Activated T-cell treated with anti-CD3 and anti-CD28 coated beads, Interleukin-2, amount 50 U/mL, for 24 hours (primary cell): Measurements from ENCODE around the gene OSBPL6.

Experiments used
- DNase-seq: peaks from one replicate; pipeline ENCODE4 v3.0.0-alpha.2; 2020
- H3K27ac Mint-ChIP-seq: 2 replicates; pipeline ENCODE4 v1.8.0; 2020; ENCODE audit warnings: mild to moderate bottlenecking, mixed read lengths
- H3K27me3 Mint-ChIP-seq: 2 replicates; pipeline ENCODE4 v1.8.0; 2020; ENCODE audit warnings: mixed read lengths
- H3K36me3 Mint-ChIP-seq: 2 replicates; pipeline ENCODE4 v1.8.0; 2020; ENCODE audit warnings: low read depth, mixed read lengths
- H3K4me1 Mint-ChIP-seq: 2 replicates; pipeline ENCODE4 v1.8.0; 2020; ENCODE audit warnings: low read depth, mixed read lengths
- H3K4me3 Mint-ChIP-seq: 2 replicates; pipeline ENCODE4 v1.8.0; 2020; ENCODE audit warnings: mild to moderate bottlenecking, moderate library complexity, mixed read lengths
- H3K9me3 Mint-ChIP-seq: 2 replicates; pipeline ENCODE4 v1.8.0; 2020; ENCODE audit warnings: mixed read lengths

The OSBPL6 gene

GRCh38 chr2:178211460-178211859, 17.1 kb downstream of the OSBPL6 start:
- Mint-ChIP-seq H3K27ac (no peak overlapping the region), H3K27me3 (peaks cover 40% of the 10 kb centered on the region), H3K36me3 (no peaks in the 10 kb centered on the region), H3K4me1 (no peaks in the 10 kb centered on the region), H3K9me3 (no peaks in the 10 kb centered on the region), H3K4me3 (no peak overlapping the region)
- DNase-seq, result no peak

GRCh38 chr2:178211943-178212342, 17.6 kb downstream of the OSBPL6 start:
- Mint-ChIP-seq H3K9me3 (no peaks in the 10 kb centered on the region), H3K27me3 (peaks cover 42% of the 10 kb centered on the region), H3K4me1 (no peaks in the 10 kb centered on the region), H3K27ac (no peak overlapping the region), H3K36me3 (no peaks in the 10 kb centered on the region), H3K4me3 (no peak overlapping the region)
- DNase-seq, result no peak

DNA sequence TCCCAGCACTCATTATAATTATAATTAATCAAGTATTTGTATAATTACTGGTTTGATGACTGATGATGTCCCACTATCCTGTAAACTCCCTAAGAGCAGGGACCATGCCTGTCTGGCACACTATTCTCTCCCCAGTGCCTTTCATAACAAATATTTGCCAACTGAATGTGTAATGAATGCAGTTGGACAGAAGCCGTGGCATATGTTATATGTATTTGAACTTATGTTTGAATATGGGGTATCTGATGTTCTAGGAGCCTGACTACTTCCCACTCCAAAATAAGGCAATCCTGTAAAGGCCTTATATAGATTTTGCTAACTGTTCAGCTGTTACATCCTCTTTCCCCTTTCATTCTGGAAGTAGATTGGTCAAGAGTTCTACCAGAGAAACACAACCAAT, 19.7 kb downstream of the OSBPL6 start:
- no peak for DNase-seq
- Mint-ChIP-seq H3K4me3 (no peak overlapping the region), H3K36me3 (no peaks in the 10 kb centered on the region), H3K9me3 (no peaks in the 10 kb centered on the region), H3K27ac (no peak overlapping the region), H3K4me1 (no peaks in the 10 kb centered on the region), H3K27me3 (peaks cover 37% of the 10 kb centered on the region)

- H3K4me1 Mint-ChIP-seq, result no peaks in the 10 kb centered on the region
- no peak for DNase-seq
- H3K27ac Mint-ChIP-seq, result no peak overlapping the region
- no peak overlapping the region for H3K4me3 Mint-ChIP-seq
- H3K36me3 Mint-ChIP-seq, result no peaks in the 10 kb centered on the region
- no peaks in the 10 kb centered on the region for H3K9me3 Mint-ChIP-seq
- H3K27me3 Mint-ChIP-seq, result peaks cover 39% of the 10 kb centered on the region
These were observed 24.9 kb downstream of the OSBPL6 start for GRCh38 chr2:178219247-178219646.

- H3K27ac Mint-ChIP-seq, result no peak overlapping the region
- H3K27me3 Mint-ChIP-seq, result peaks cover 45% of the 10 kb centered on the region
- H3K9me3 Mint-ChIP-seq, result no peaks in the 10 kb centered on the region
- no peak for DNase-seq
- H3K4me1 Mint-ChIP-seq, result no peaks in the 10 kb centered on the region
- H3K4me3 Mint-ChIP-seq, result no peak overlapping the region
- no peaks in the 10 kb centered on the region for H3K36me3 Mint-ChIP-seq
These were observed 26.5 kb downstream of the OSBPL6 start for GRCh38 chr2:178220814-178221213.

DNA sequence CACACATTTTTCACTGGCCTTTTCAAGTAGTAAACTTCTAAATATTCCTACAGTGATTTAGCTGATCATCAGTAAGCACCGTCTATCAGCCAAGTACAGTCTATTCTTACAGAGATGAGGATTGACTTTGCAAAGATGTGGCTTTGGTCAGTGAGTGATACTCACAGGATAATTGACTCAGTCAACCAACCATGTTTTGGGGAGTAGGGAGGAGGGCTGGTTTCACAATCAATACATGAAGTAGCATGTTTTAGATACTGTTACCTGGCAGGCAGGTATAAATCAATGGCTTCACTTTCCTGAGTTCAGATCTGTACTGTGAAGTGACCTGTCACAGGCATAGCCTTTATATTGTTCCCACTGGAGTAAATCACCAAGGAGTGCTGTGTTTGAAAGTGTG, 27.2 kb downstream of the OSBPL6 start:
- H3K27ac Mint-ChIP-seq, result no peak overlapping the region
- H3K27me3 Mint-ChIP-seq, result peaks cover 44% of the 10 kb centered on the region
- no peak overlapping the region for H3K4me3 Mint-ChIP-seq
- H3K36me3 Mint-ChIP-seq, result no peaks in the 10 kb centered on the region
- H3K4me1 Mint-ChIP-seq, result no peaks in the 10 kb centered on the region
- H3K9me3 Mint-ChIP-seq, result no peaks in the 10 kb centered on the region
- DNase-seq, result no peak

- no peak overlapping the region for H3K4me3 Mint-ChIP-seq
- DNase-seq, result no peak
- peaks cover 41% of the 10 kb centered on the region for H3K27me3 Mint-ChIP-seq
- no peaks in the 10 kb centered on the region for H3K4me1 Mint-ChIP-seq
- no peak overlapping the region for H3K27ac Mint-ChIP-seq
- H3K36me3 Mint-ChIP-seq, result no peaks in the 10 kb centered on the region
- H3K9me3 Mint-ChIP-seq, result no peaks in the 10 kb centered on the region
These were observed 29.5 kb downstream of the OSBPL6 start for GRCh38 chr2:178223806-178224205.

GRCh38 chr2:178225006-178225805, 30.9 kb downstream of the OSBPL6 start:
- H3K27me3 Mint-ChIP-seq, result peaks cover 39% of the 10 kb centered on the region
- H3K4me1 Mint-ChIP-seq, result no peaks in the 10 kb centered on the region
- H3K27ac Mint-ChIP-seq, result no peak overlapping the region
- H3K36me3 Mint-ChIP-seq, result no peaks in the 10 kb centered on the region
- no peak overlapping the region for H3K4me3 Mint-ChIP-seq
- H3K9me3 Mint-ChIP-seq, result no peaks in the 10 kb centered on the region
- DNase-seq, result no peak

GRCh38 chr2:178227187-178227586, 32.9 kb downstream of the OSBPL6 start:
- no peak for DNase-seq
- H3K27ac Mint-ChIP-seq, result no peak overlapping the region
- H3K36me3 Mint-ChIP-seq, result no peaks in the 10 kb centered on the region
- no peaks in the 10 kb centered on the region for H3K9me3 Mint-ChIP-seq
- peaks cover 31% of the 10 kb centered on the region for H3K27me3 Mint-ChIP-seq
- no peak overlapping the region for H3K4me3 Mint-ChIP-seq
- H3K4me1 Mint-ChIP-seq, result no peaks in the 10 kb centered on the region

DNA sequence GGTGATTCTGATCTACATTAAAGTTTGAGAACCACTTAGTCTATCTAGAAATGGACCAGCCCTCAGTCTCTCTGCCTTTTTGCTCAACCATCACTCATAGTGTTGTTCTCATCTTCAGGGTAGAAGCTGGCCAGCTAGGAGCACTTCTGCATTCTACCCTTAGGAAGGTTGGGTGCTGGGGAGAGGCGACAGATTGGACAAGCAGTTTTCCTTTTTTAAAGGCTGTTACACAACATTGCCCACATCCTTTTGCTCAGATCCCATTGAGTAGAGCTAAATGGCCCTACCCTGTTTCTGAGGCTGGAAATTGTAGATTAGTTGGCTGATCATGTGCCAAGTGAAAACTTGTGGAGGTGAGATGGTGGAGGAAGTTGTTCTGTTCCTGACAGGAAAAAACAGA, 35.6 kb downstream of the OSBPL6 start:
- Mint-ChIP-seq H3K4me3 (no peak overlapping the region), H3K36me3 (no peaks in the 10 kb centered on the region), H3K9me3 (no peaks in the 10 kb centered on the region), H3K4me1 (no peaks in the 10 kb centered on the region), H3K27me3 (peaks cover 9% of the 10 kb centered on the region), H3K27ac (no peak overlapping the region)
- DNase-seq, result no peak

- Mint-ChIP-seq H3K27ac (no peak overlapping the region), H3K4me1 (no peaks in the 10 kb centered on the region), H3K9me3 (no peaks in the 10 kb centered on the region), H3K27me3 (peaks cover 7% of the 10 kb centered on the region), H3K4me3 (no peak overlapping the region), H3K36me3 (no peaks in the 10 kb centered on the region)
- DNase-seq, result no peak
These were observed 36.1 kb downstream of the OSBPL6 start for GRCh38 chr2:178230396-178230795.

DNA sequence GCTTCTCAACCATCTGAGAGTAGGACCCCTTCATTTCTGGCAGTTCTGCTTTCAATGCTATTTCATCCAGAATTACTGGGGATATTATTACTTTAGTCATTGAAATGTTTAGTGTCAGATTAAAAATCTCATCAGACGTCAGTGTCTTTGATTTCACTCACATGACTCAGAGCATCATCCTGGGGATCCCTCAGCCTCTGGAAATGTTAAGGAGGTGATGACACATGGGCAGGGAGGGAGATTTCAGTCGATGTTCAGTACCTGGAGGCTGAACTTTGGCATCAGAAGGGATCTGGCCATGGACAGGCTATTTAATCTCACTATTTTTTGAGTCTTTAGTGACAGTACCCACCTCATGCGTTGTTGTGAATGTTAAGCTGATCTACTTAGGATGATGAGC, 39.1 kb downstream of the OSBPL6 start:
- DNase-seq, result no peak
- Mint-ChIP-seq H3K27ac (no peak overlapping the region), H3K9me3 (no peaks in the 10 kb centered on the region), H3K36me3 (no peaks in the 10 kb centered on the region), H3K4me1 (no peaks in the 10 kb centered on the region), H3K27me3 (no peaks in the 10 kb centered on the region), H3K4me3 (no peak overlapping the region)

DNA sequence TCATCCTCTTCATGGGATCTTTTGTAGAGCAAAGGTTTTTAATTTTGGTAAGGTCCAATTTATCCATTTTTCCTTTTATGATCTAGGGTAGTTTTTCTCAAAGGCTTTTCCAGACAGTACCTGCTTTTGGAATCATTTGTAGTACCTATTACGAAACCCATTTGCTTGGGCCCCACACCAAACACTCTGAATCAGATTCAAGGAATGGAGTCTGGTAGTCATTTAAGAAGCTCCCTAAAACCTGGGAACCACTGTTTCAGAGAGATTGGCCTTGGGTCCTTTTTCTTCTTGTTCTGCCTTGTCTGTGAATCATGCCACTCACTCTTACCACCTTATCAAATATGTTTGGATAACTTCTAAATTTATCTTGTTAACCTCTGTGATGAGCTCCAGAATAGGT, 40.3 kb downstream of the OSBPL6 start:
- no peak overlapping the region for H3K4me3 Mint-ChIP-seq
- no peaks in the 10 kb centered on the region for H3K27me3 Mint-ChIP-seq
- H3K4me1 Mint-ChIP-seq, result no peaks in the 10 kb centered on the region
- H3K27ac Mint-ChIP-seq, result no peak overlapping the region
- H3K9me3 Mint-ChIP-seq, result no peaks in the 10 kb centered on the region
- no peak for DNase-seq
- H3K36me3 Mint-ChIP-seq, result no peaks in the 10 kb centered on the region

DNA sequence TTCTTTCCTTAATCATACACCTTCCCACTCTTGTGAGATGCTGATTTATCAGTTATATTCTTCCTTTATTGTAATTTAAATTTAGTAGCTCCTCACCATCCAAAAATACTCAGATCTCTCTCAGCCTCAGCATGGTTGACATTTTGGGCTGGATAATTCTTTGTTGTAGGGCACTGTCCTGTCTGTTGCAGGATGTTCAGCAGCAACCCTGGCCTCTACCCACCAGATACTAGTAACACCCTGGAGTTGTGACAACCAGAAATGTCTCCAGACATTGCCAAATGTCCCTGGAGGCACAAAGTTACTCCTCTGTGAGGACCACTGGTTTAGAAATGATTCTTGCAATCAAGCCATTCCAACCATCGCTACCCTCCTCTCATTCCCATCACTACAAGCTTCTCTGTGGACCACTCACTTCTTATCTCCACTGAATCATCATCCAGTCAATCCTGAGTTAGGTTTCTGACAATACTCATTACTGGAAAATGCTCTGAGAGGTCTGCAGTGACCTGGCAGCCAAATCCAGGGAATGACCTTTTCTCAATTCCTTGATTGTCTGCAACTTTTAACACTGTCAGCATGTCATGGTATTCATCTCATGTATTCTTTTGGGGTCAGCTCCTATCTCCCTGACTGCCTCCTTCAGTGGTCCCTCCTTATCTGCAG, 43.3 kb downstream of the OSBPL6 start:
- DNase-seq, result no peak
- no peaks in the 10 kb centered on the region for H3K9me3 Mint-ChIP-seq
- H3K4me3 Mint-ChIP-seq, result no peak overlapping the region
- no peaks in the 10 kb centered on the region for H3K36me3 Mint-ChIP-seq
- H3K27ac Mint-ChIP-seq, result no peak overlapping the region
- no peaks in the 10 kb centered on the region for H3K27me3 Mint-ChIP-seq
- H3K4me1 Mint-ChIP-seq, result no peaks in the 10 kb centered on the region

GRCh38 chr2:178238154-178238521, 43.8 kb downstream of the OSBPL6 start:
- H3K9me3 Mint-ChIP-seq, result no peaks in the 10 kb centered on the region
- H3K27ac Mint-ChIP-seq, result no peak overlapping the region
- no peaks in the 10 kb centered on the region for H3K36me3 Mint-ChIP-seq
- no peak for DNase-seq
- H3K4me1 Mint-ChIP-seq, result no peaks in the 10 kb centered on the region
- H3K27me3 Mint-ChIP-seq, result no peaks in the 10 kb centered on the region
- no peak overlapping the region for H3K4me3 Mint-ChIP-seq
